GM12878 (cell line): ENCODE measurements around the gene RBBP5. TPM values are rescaled to one million over a fixed set of nuclear protein-coding genes. Genes with fewer than 3 reads are reported as not detected.

Experiments used
- ATAC-seq: fragments of 200-7000 bp; cut with Tn5 transposase; 3 replicates; pipeline ENCODE4 v1.9.1; 2020; ENCODE audit warnings: mild to moderate bottlenecking, moderate library complexity
- BruUV-seq: library from RNA; stranded (reverse); fragments of 400-500 nt; replicated peaks from 2 replicates; lab custom pipeline; 2021; lab: Mats Ljungman, UMichigan
- CTCF ChIA-PET: fragments of 300-600 bp; sonication (Branson Sonifier 250); formaldehyde crosslinking; extraction: SDS; loops from one replicate; lab custom pipeline; 2021; ENCODE audit warnings: inconsistent platforms; lab: Yijun Ruan, JAX
- POLR2A ChIA-PET: fragments of 350-600 bp; formaldehyde crosslinking; extraction: SDS; loops from one replicate; lab custom pipeline; 2021; ENCODE audit warnings: inconsistent platforms; lab: Charles Lee
- RAD21 ChIA-PET: fragments of 300-600 bp; sonication (Branson Sonifier 250); formaldehyde crosslinking; loops from one replicate; lab custom pipeline; 2023; ENCODE audit warnings: antibody characterized with exemption; ENCODE audit not compliant: unreplicated experiment; lab: Charles Lee
- SMC1A ChIA-PET: fragments of 300-600 bp; sonication (Branson Sonifier 250); formaldehyde crosslinking; loops from one replicate; lab custom pipeline; 2023; ENCODE audit not compliant: unreplicated experiment, uncharacterized antibody; lab: Charles Lee
- DNase-seq: peaks from one replicate; pipeline ENCODE4 v3.0.0-alpha.2; 2011; ENCODE audit warnings: low read depth, low spot score
- FAIRE-seq: peaks from 3 replicates; lab custom pipeline; 2011; peaks lifted over from hg19 to GRCh38; lab: Jason Lieb, UNC
- H2AFZ ChIP-seq: 2 replicates; pipeline ENCODE4 v1.6.0; 2011; ENCODE audit warnings: low read depth, low read length, control low read depth; ENCODE audit not compliant: control insufficient read depth
- H3K27ac ChIP-seq: 2 replicates; pipeline ENCODE4 v1.5.1; 2011; ENCODE audit warnings: control low read depth; ENCODE audit not compliant: control insufficient read depth, insufficient read depth
- H3K27me3 ChIP-seq, 2 experiments: replicated peaks in 1 of 2; 2 replicates each; pipeline versions ENCODE4 v1.6.0 to v1.6.1; 2011; ENCODE audit warnings: low read length in 1 of 2; ENCODE audit not compliant: control insufficient read depth in 2 of 2, insufficient read depth in 2 of 2
- H3K36me3 ChIP-seq, 2 experiments: 2 replicates each; pipeline ENCODE4 v1.5.1; 2011; ENCODE audit warnings: low read length in 1 of 2; ENCODE audit not compliant: control insufficient read depth in 2 of 2, insufficient read depth in 2 of 2
- H3K4me1 ChIP-seq: 2 replicates; pipeline ENCODE4 v1.6.1; 2011; ENCODE audit warnings: mild to moderate bottlenecking, low read length, moderate library complexity, mixed read lengths; ENCODE audit not compliant: control insufficient read depth, insufficient read depth
- H3K4me2 ChIP-seq: 2 replicates; pipeline ENCODE4 v1.6.0; 2011; ENCODE audit warnings: control low read depth; ENCODE audit not compliant: control insufficient read depth, insufficient read depth
- H3K4me3 ChIP-seq: fragments of 200-600 bp; sonication (generic); 2 replicates; pipeline ENCODE4 v1.5.1; 2016
- H3K79me2 ChIP-seq: 2 replicates; pipeline ENCODE4 v1.6.0; 2011; ENCODE audit warnings: low read length; ENCODE audit not compliant: control insufficient read depth, insufficient read depth
- H3K9ac ChIP-seq: 2 replicates; pipeline ENCODE4 v1.8.0; 2011; ENCODE audit warnings: low read length, control low read depth, mixed read lengths; ENCODE audit not compliant: control insufficient read depth, insufficient read depth
- H3K9me3 ChIP-seq: replicated peaks from 3 replicates; pipeline ENCODE4 v1.5.1; 2011; ENCODE audit warnings: mild to moderate bottlenecking, low read length; ENCODE audit not compliant: control insufficient read depth, insufficient read depth
- H4K20me1 ChIP-seq: 2 replicates; pipeline ENCODE4 v1.6.0; 2011; ENCODE audit not compliant: control insufficient read depth, insufficient read depth
- BMI1 ChIP-seq: fragments of 450-650 bp; IDR thresholded peaks from 2 replicates; pipeline ENCODE4 v1.6.1; 2016; ENCODE audit warnings: mild to moderate bottlenecking, moderate library complexity, borderline replicate concordance
- CBX5 ChIP-seq: sonication (generic); IDR thresholded peaks from 2 replicates; pipeline ENCODE4 v1.6.1; 2016; ENCODE audit warnings: low read depth, moderate library complexity, mild to moderate bottlenecking, inconsistent platforms
- CHD1 ChIP-seq: IDR thresholded peaks from 2 replicates; pipeline ENCODE4 v1.6.1; 2012; ENCODE audit warnings: low read depth, low read length, improper control_type of control experiment
- CUX1 ChIP-seq: IDR thresholded peaks from 2 replicates; pipeline ENCODE4 v1.6.1; 2012; ENCODE audit warnings: improper control_type of control experiment, low read depth, low read length; ENCODE audit not compliant: insufficient replicate concordance
- DPF2 ChIP-seq: fragments of 450-650 bp; IDR thresholded peaks from 2 replicates; pipeline ENCODE4 v1.6.1; 2017; ENCODE audit warnings: mild to moderate bottlenecking
- EP300 ChIP-seq, 2 experiments: fragments of 150-350 bp in 1 of 2; IDR thresholded peaks; 2 replicates each; pipeline ENCODE4 v1.6.1; 2011 to 2012; ENCODE audit warnings: low read depth in 2 of 2, low read length in 2 of 2, borderline replicate concordance in 1 of 2, improper control_type of control experiment in 1 of 2, inconsistent platforms in 1 of 2; ENCODE audit not compliant: control insufficient read depth in 1 of 2
- EZH2 ChIP-seq: IDR thresholded peaks from 2 replicates; pipeline ENCODE4 v1.6.1; 2012; ENCODE audit warnings: low read depth, mild to moderate bottlenecking, control low read depth, inconsistent platforms, low read length, borderline replicate concordance; ENCODE audit not compliant: control insufficient read depth
- FOS ChIP-seq: IDR thresholded peaks from 3 replicates; pipeline ENCODE4 v1.6.1; 2011; ENCODE audit warnings: borderline replicate concordance; ENCODE audit not compliant: insufficient read length; ENCODE audit errors: extremely low read depth
- KLF5 ChIP-seq: fragments of 450-650 bp; IDR thresholded peaks from 2 replicates; pipeline ENCODE4 v1.6.1; 2014; ENCODE audit warnings: mild to moderate bottlenecking; ENCODE audit not compliant: partially characterized antibody
- LARP7 ChIP-seq: fragments of 450-650 bp; IDR thresholded peaks from 2 replicates; pipeline ENCODE4 v1.6.1; 2017; ENCODE audit warnings: mild to moderate bottlenecking
- RAD21 ChIP-seq: IDR thresholded peaks from 2 replicates; pipeline ENCODE4 v1.6.1; 2011; ENCODE audit warnings: mild to moderate bottlenecking, low read depth, low read length, moderate library complexity; ENCODE audit not compliant: insufficient read depth
- RUNX3 ChIP-seq: IDR thresholded peaks from 2 replicates; pipeline ENCODE4 v1.6.1; 2012; ENCODE audit warnings: low read length, inconsistent platforms
- SIN3A ChIP-seq: IDR thresholded peaks from 2 replicates; pipeline ENCODE4 v1.6.1; 2012; ENCODE audit warnings: low read depth, low read length, improper control_type of control experiment
- SPI1 ChIP-seq: IDR thresholded peaks from 2 replicates; pipeline ENCODE4 v1.6.1; 2011; ENCODE audit warnings: low read depth, mild to moderate bottlenecking, low read length, moderate library complexity, borderline replicate concordance; ENCODE audit not compliant: insufficient read depth
- SREBF1 ChIP-seq: IDR thresholded peaks from 2 replicates; pipeline ENCODE4 v1.6.1; 2012; ENCODE audit warnings: mild to moderate bottlenecking, low read length
- TARDBP ChIP-seq: IDR thresholded peaks from 2 replicates; pipeline ENCODE4 v1.6.1; 2016; ENCODE audit warnings: borderline replicate concordance
- TBL1XR1 ChIP-seq: IDR thresholded peaks from 2 replicates; pipeline ENCODE4 v1.6.1; 2012; ENCODE audit warnings: low read depth, low read length, improper control_type of control experiment
- ZBED1 ChIP-seq: IDR thresholded peaks from 2 replicates; pipeline ENCODE4 v1.6.1; 2016; ENCODE audit warnings: borderline replicate concordance
- WGBS: methylation state at CpG from one replicate; pipeline ENCODE4 v1.1.6; 2016; ENCODE audit warnings: low lambda C conversion rate; ENCODE audit not compliant: insufficient replicate concordance, insufficient coverage; ENCODE audit errors: missing lambda C conversion rate; 5-methylcytosine and 5-hydroxymethylcytosine counted together
- in situ Hi-C: fragments of 300-500 bp; cut with MboI; formaldehyde crosslinking; loops from 9 replicates; pipeline ENCODE4 v1.14.3; 2018; ENCODE audit warnings: mixed read lengths
- intact Hi-C: fragments of 100-400 bp; cut with micrococcal nuclease; formaldehyde crosslinking; loops from one replicate; pipeline ENCODE4 v1.14.2; 2022; ENCODE audit not compliant: unreplicated experiment
- polyA plus RNA-seq, 11 experiments: library from polyadenylated mRNA; depleted of rRNA in 4 of 11; unstranded in 6 of 11; stranded (reverse) in 5 of 11; fragments of >200 nt; fragmentation: Nextera tagmentation in 4 of 11; fragmentation: Illumina TruSeq in 1 of 11; extraction: Ambion mirVana in 4 of 11; extraction: Trizol in 1 of 11; gene quantifications; 1 replicate in 1 of 11; 2 replicates in 10 of 11; pipeline versions ENCODE4 v1.2.1 to v1.2.3, GENCODE V29; 2011 to 2016; ENCODE audit warnings: inconsistent platforms in 2 of 11, missing spikeins in 2 of 11, low read depth in 1 of 11
- total RNA-seq, 4 experiments: library from RNA; depleted of rRNA in 3 of 4; stranded (reverse); fragments of >200 nt in 3 of 4; fragmentation: Illumina TruSeq in 1 of 4; extraction: Trizol in 1 of 4; gene quantifications; 2 replicates each; pipeline versions ENCODE4 v1.2.1 to v1.2.3, GENCODE V29; 2013 to 2021

RBBP5 gene
- total and polyA plus RNA-seq, 10 of the 15 experiments (the other 5 are each of a cell fraction or from before 2014, with no cell fraction given), result 10.0 to 20.6 (median 14.8) TPM

GRCh38 chr1:205064301-205064700 lies 57.5 kb downstream of the RBBP5 start (continued):
- TF ChIP-seq SREBF1 (no peak), TBL1XR1 (no peak), RAD21 (no peak), DPF2 (no peak), BMI1 (no peak), SIN3A (no peak), RUNX3 (no peak), CBX5 (no peak), TARDBP (no peak)
- TF ChIP-seq, all 136 proteins: peak for 0

GRCh38 chr1:205062895-205063294 lies 58.9 kb downstream of the RBBP5 start:
- H3K36me3 ChIP-seq, result no peaks in the 10 kb centered on the region
- no peaks in the 10 kb centered on the region for H3K9me3 ChIP-seq
- CTCF ChIA-PET, result interaction anchor here (0.9 to 6.8 kb wide), 15 partner anchors 12 to 255 kb away, joined by 3 to 151 read pairs (median 20); partner anchors contain the start of gene RBBP5

More at GRCh38 chr1:205062895-205063294, 58.9 kb downstream of the RBBP5 start:
- no peak for TF ChIP-seq FOS
- no peak for TF ChIP-seq LARP7
- TF ChIP-seq KLF5, result no peak
- TF ChIP-seq CUX1, result no peak
- no peak for TF ChIP-seq CHD1
- TF ChIP-seq DPF2, result no peak
- no peak for TF ChIP-seq EZH2
- no peak for TF ChIP-seq ZBED1
- no peak for TF ChIP-seq EP300 (IDR thresholded peaks at IDR 0.05; ENCODE audit: borderline replicate concordance in 1 of 2, control insufficient read depth in 1 of 2, low read depth in 2 of 2, low read length in 2 of 2)
- no peak for TF ChIP-seq SPI1
- TF ChIP-seq, all 136 proteins: peak for 0
- no TSS peak for BruUV-seq
- in situ Hi-C loops (loop anchor here (5.0 kb wide), 1 partner anchor 86 kb away; no protein-coding TSS in a partner anchor), intact Hi-C loops (no loop called here)
- no peaks in the 10 kb centered on the region for H3K27me3 ChIP-seq
- no peak overlapping the region for H2AFZ ChIP-seq
- SMC1A ChIA-PET, result interaction anchor here (0.6 to 3.5 kb wide), 6 partner anchors 71 to 191 kb away, joined by 3 to 45 read pairs (median 17); no protein-coding TSS in a partner anchor
- no peak overlapping the region for H3K4me3 ChIP-seq
- no peaks in the 10 kb centered on the region for H4K20me1 ChIP-seq
- H3K4me2 ChIP-seq, result no peak overlapping the region
- no peak for DNase-seq
- H3K9ac ChIP-seq, result no peak overlapping the region
- H3K27ac ChIP-seq, result no peak overlapping the region
- WGBS, result 39% methylated on average over 3 of the region's 3 CpGs
- RAD21 ChIA-PET, result interaction anchor here (0.9 to 4.7 kb wide), 10 partner anchors 49 to 193 kb away, joined by 3 to 81 read pairs (median 12); no protein-coding TSS in a partner anchor
- FAIRE-seq, result no peak
- no peaks in the 10 kb centered on the region for H3K4me1 ChIP-seq
- H3K79me2 ChIP-seq, result no peaks in the 10 kb centered on the region
- POLR2A ChIA-PET, result interaction anchor here (0.8 kb wide), 1 partner anchor 193 kb away, joined by 3 read pairs; no protein-coding TSS in a partner anchor
- no peak for ATAC-seq
